HEK293T (cell line): Measurements from ENCODE around the gene FBXW7.

Experiments used
- CTCF ChIA-PET: fragments of 350-600 bp; formaldehyde crosslinking; extraction: SDS; loops from one replicate; lab custom pipeline; 2021; ENCODE audit warnings: antibody characterized with exemption, inconsistent platforms; lab: Yijun Ruan, JAX
- POLR2A ChIA-PET: fragments of 350-600 bp; formaldehyde crosslinking; extraction: SDS; loops from one replicate; lab custom pipeline; 2020; ENCODE audit warnings: antibody characterized with exemption, inconsistent platforms; lab: Yijun Ruan, JAX
- DNase-seq: peaks from one replicate; pipeline ENCODE4 v3.0.0; 2012; ENCODE audit warnings: mixed read lengths; ENCODE audit errors: extremely low spot score
- ARNT ChIP-seq: fragments of 450-650 bp; IDR thresholded peaks from 2 replicates; pipeline ENCODE4 v1.6.1; 2017; ENCODE audit warnings: mild to moderate bottlenecking
- BHLHE40 ChIP-seq: fragments of 450-650 bp; IDR thresholded peaks from 2 replicates; pipeline ENCODE4 v1.6.1; 2016; ENCODE audit warnings: mild to moderate bottlenecking, moderate library complexity, borderline replicate concordance
- CTBP1 ChIP-seq: fragments of 450-650 bp; IDR thresholded peaks from 2 replicates; pipeline ENCODE4 v1.6.1; 2016; ENCODE audit warnings: borderline replicate concordance
- ELF4 ChIP-seq: fragments of 450-650 bp; IDR thresholded peaks from 2 replicates; pipeline ENCODE4 v1.6.1; 2017; ENCODE audit warnings: antibody characterized with exemption
- FOXA1 ChIP-seq: fragments of 450-650 bp; IDR thresholded peaks from 2 replicates; pipeline ENCODE4 v1.6.1; 2016; ENCODE audit warnings: mild to moderate bottlenecking
- FOXK2 ChIP-seq: fragments of 450-650 bp; IDR thresholded peaks from 2 replicates; pipeline ENCODE4 v1.6.1; 2016; ENCODE audit warnings: mild to moderate bottlenecking
- FOXM1 ChIP-seq: fragments of 450-650 bp; IDR thresholded peaks from 2 replicates; pipeline ENCODE4 v1.6.1; 2017; ENCODE audit warnings: mild to moderate bottlenecking, borderline replicate concordance
- HDGF ChIP-seq: fragments of 450-650 bp; IDR thresholded peaks from 2 replicates; pipeline ENCODE4 v1.6.1; 2017; ENCODE audit warnings: antibody characterized with exemption, borderline replicate concordance
- L3MBTL2 ChIP-seq: fragments of 450-650 bp; conservative IDR thresholded peaks from 2 replicates; pipeline ENCODE4 v1.6.1; 2016; ENCODE audit warnings: mild to moderate bottlenecking
- LEF1 ChIP-seq: fragments of 450-650 bp; IDR thresholded peaks from 2 replicates; pipeline ENCODE4 v1.6.1; 2017; ENCODE audit warnings: mild to moderate bottlenecking, borderline replicate concordance
- NFRKB ChIP-seq: fragments of 450-650 bp; IDR thresholded peaks from 2 replicates; pipeline ENCODE4 v1.6.1; 2016; ENCODE audit warnings: mild to moderate bottlenecking, moderate library complexity
- PKNOX1 ChIP-seq: fragments of 450-650 bp; IDR thresholded peaks from 2 replicates; pipeline ENCODE4 v1.6.1; 2016
- SP1 ChIP-seq: fragments of 450-650 bp; IDR thresholded peaks from 2 replicates; pipeline ENCODE4 v1.6.1; 2017
- SUZ12 ChIP-seq: fragments of 450-650 bp; IDR thresholded peaks from 2 replicates; pipeline ENCODE4 v1.6.1; 2016; ENCODE audit warnings: mild to moderate bottlenecking
- TARDBP ChIP-seq: fragments of 450-650 bp; IDR thresholded peaks from 2 replicates; pipeline ENCODE4 v1.6.1; 2016
- ZNF384 ChIP-seq: fragments of 450-650 bp; IDR thresholded peaks from 2 replicates; pipeline ENCODE4 v1.6.1; 2016

FBXW7 gene

GRCh38 chr4:152577708-152578396, 42.0 kb upstream of the FBXW7 start:
- POLR2A ChIA-PET: interaction anchor here (0.9 kb wide), 1 partner anchor 13 kb away, joined by 5 read pairs; no protein-coding TSS in a partner anchor
- no peak for DNase-seq
- TF ChIP-seq SUZ12 (no peak), FOXK2 (no peak), SP1 (no peak), ARNT (no peak), BHLHE40 (no peak)

GRCh38 chr4:152575533-152575932, 39.6 kb upstream of the FBXW7 start:
- POLR2A ChIA-PET: no interaction called here
- CTCF ChIA-PET: no interaction called here
- TF ChIP-seq LEF1 (no peak), NFRKB (no peak), ZNF384 (no peak), L3MBTL2 (no peak), BHLHE40 (no peak), PKNOX1 (no peak), CTBP1 (no peak), ELF4 (no peak), SP1 (no peak), FOXA1 (no peak), SUZ12 (no peak)
- no peak for DNase-seq

More at GRCh38 chr4:152577708-152578396, 42.0 kb upstream of the FBXW7 start:
- CTCF ChIA-PET: interaction anchor here (0.5 kb wide), 2 partner anchors 803 to 1442 kb away, joined by 3 to 4 read pairs; no protein-coding TSS in a partner anchor

- POLR2A ChIA-PET: no interaction called here
- DNase-seq: no peak
Measured at GRCh38 chr4:152573861-152574260, 38.0 kb upstream of the FBXW7 start.

GRCh38 chr4:152572417-152573086, 36.7 kb upstream of the FBXW7 start:
- POLR2A ChIA-PET: no interaction called here
- CTCF ChIA-PET: no interaction called here
- TF ChIP-seq ELF4 (no peak), CTBP1 (no peak), NFRKB (no peak)
- DNase-seq: no peak

More at GRCh38 chr4:152573861-152574260, 38.0 kb upstream of the FBXW7 start:
- TF ChIP-seq ELF4: no peak
- no peak for TF ChIP-seq ARNT
- no peak for TF ChIP-seq PKNOX1
- no peak for TF ChIP-seq FOXA1
- TF ChIP-seq TARDBP: no peak
- no peak for TF ChIP-seq CTBP1
- TF ChIP-seq HDGF: no peak
- no peak for TF ChIP-seq ZNF384
- TF ChIP-seq FOXK2: no peak
- TF ChIP-seq NFRKB: no peak
- TF ChIP-seq SP1: no peak
- no peak for TF ChIP-seq L3MBTL2
- CTCF ChIA-PET: no interaction called here

- DNase-seq: no peak
- ChIA-PET CTCF (no interaction called here), POLR2A (no interaction called here)
- TF ChIP-seq ZNF384 (no peak), TARDBP (no peak)
Measured at GRCh38 chr4:152571770-152572169, 35.9 kb upstream of the FBXW7 start.

GRCh38 chr4:152571296-152571695, 35.4 kb upstream of the FBXW7 start:
- ChIA-PET CTCF (no interaction called here), POLR2A (no interaction called here)
- TF ChIP-seq NFRKB (no peak), FOXM1 (no peak)
- no peak for DNase-seq

GRCh38 chr4:152565333-152565732, 29.4 kb upstream of the FBXW7 start:
- POLR2A ChIA-PET: interaction anchor here (0.6 to 1.3 kb wide), 2 partner anchors 29 to 30 kb away, joined by 4 read pairs; partner anchors contain the start of gene FBXW7
- CTCF ChIA-PET: no interaction called here
- no peak for DNase-seq
- TF ChIP-seq FOXA1 (no peak), TARDBP (no peak), CTBP1 (no peak), ZNF384 (no peak), FOXM1 (no peak), L3MBTL2 (no peak), SP1 (no peak), NFRKB (no peak), BHLHE40 (no peak), FOXK2 (no peak), LEF1 (no peak), HDGF (no peak), ARNT (no peak), SUZ12 (no peak), PKNOX1 (no peak), ELF4 (no peak)
